ENCODE data around the gene RNASE12.

Gene RNASE12

GRCh38 chr14:20557212-20557542, 34.0 kb downstream of the RNASE12 start:
- ChIA-PET POLR2A (no interaction called here), CTCF (interaction anchor here (1.3 kb wide), 1 partner anchor 30 kb away, joined by 4 read pairs; no protein-coding TSS in a partner anchor)
- DNase-seq (ENCODE audit: extremely low spot score) = no peak
- TF ChIP-seq, protein P1, sequence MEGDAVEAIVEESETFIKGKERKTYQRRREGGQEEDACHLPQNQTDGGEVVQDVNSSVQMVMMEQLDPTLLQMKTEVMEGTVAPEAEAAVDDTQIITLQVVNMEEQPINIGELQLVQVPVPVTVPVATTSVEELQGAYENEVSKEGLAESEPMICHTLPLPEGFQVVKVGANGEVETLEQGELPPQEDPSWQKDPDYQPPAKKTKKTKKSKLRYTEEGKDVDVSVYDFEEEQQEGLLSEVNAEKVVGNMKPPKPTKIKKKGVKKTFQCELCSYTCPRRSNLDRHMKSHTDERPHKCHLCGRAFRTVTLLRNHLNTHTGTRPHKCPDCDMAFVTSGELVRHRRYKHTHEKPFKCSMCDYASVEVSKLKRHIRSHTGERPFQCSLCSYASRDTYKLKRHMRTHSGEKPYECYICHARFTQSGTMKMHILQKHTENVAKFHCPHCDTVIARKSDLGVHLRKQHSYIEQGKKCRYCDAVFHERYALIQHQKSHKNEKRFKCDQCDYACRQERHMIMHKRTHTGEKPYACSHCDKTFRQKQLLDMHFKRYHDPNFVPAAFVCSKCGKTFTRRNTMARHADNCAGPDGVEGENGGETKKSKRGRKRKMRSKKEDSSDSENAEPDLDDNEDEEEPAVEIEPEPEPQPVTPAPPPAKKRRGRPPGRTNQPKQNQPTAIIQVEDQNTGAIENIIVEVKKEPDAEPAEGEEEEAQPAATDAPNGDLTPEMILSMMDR (IDR thresholded peaks at IDR 0.05; ENCODE audit: control extremely low read depth, extremely low read depth, low read depth, missing control alignments) = no peak

- ChIA-PET POLR2A (no interaction called here), CTCF (interaction anchor here (1.3 kb wide), 1 partner anchor 30 kb away, joined by 4 read pairs; no protein-coding TSS in a partner anchor)
- TF ChIP-seq, protein P1 (IDR thresholded peaks at IDR 0.05; ENCODE audit: control extremely low read depth, extremely low read depth, low read depth, missing control alignments) = no peak
- DNase-seq (ENCODE audit: extremely low spot score) = no peak
These were observed 34.5 kb downstream of the RNASE12 start for GRCh38 chr14:20556500-20557211.

- CTCF ChIA-PET = no interaction called here
- POLR2A ChIA-PET = no interaction called here
- TF ChIP-seq, protein P1 (IDR thresholded peaks at IDR 0.05; ENCODE audit: control extremely low read depth, extremely low read depth, low read depth, missing control alignments) = no peak
- no peak for DNase-seq (ENCODE audit: extremely low spot score)
These were observed 35.3 kb downstream of the RNASE12 start for GRCh38 chr14:20555845-20556244.

DNA sequence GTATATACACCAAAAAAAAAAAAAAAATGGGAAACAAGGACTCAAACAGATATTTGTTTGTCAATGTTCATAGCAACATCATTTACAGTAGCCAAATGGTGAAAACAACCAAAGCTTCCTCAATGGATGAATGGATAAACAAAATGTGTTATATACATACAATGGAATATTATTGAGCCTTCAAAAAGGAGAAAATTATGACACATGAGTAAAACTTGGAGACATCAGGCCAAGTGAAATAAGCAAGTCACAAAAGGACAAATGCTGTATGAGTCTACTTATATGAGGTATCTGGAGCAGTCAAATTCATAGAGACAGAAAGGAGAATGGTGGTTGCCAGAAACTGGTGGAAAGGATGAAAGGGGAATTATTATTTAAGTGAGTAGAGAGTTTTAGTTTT, 38.2 kb downstream of the RNASE12 start:
- no peak for DNase-seq (ENCODE audit: extremely low spot score)
- CTCF ChIA-PET = no interaction called here
- POLR2A ChIA-PET = no interaction called here
- TF ChIP-seq, protein P1 (IDR thresholded peaks at IDR 0.05; ENCODE audit: control extremely low read depth, extremely low read depth, low read depth, missing control alignments) = no peak

- TF ChIP-seq, protein P1 (IDR thresholded peaks at IDR 0.05; ENCODE audit: control extremely low read depth, extremely low read depth, low read depth, missing control alignments) = no peak
- CTCF ChIA-PET = interaction anchor here (1.3 kb wide), 1 partner anchor 49 kb away, joined by 3 read pairs; no protein-coding TSS in a partner anchor
- POLR2A ChIA-PET = no interaction called here
- no peak for DNase-seq (ENCODE audit: extremely low spot score)
These were observed 39.6 kb downstream of the RNASE12 start for GRCh38 chr14:20551606-20552005.

GRCh38 chr14:20550926-20551325, 40.2 kb downstream of the RNASE12 start:
- ChIA-PET POLR2A (no interaction called here), CTCF (interaction anchor here (1.3 kb wide), 1 partner anchor 50 kb away, joined by 3 read pairs; no protein-coding TSS in a partner anchor)
- TF ChIP-seq, protein P1 (IDR thresholded peaks at IDR 0.05; ENCODE audit: control extremely low read depth, extremely low read depth, low read depth, missing control alignments) = no peak
- DNase-seq (ENCODE audit: extremely low spot score) = no peak

Data from GM10248 (cell line).